Measurements from ENCODE around the gene APC. TPM values are rescaled to one million over a fixed set of nuclear protein-coding genes. Genes with fewer than 3 reads are reported as not detected.

APC gene
- total RNA-seq, 2 experiments from 2014 or later, result 18.7 to 19.0 TPM

DNA sequence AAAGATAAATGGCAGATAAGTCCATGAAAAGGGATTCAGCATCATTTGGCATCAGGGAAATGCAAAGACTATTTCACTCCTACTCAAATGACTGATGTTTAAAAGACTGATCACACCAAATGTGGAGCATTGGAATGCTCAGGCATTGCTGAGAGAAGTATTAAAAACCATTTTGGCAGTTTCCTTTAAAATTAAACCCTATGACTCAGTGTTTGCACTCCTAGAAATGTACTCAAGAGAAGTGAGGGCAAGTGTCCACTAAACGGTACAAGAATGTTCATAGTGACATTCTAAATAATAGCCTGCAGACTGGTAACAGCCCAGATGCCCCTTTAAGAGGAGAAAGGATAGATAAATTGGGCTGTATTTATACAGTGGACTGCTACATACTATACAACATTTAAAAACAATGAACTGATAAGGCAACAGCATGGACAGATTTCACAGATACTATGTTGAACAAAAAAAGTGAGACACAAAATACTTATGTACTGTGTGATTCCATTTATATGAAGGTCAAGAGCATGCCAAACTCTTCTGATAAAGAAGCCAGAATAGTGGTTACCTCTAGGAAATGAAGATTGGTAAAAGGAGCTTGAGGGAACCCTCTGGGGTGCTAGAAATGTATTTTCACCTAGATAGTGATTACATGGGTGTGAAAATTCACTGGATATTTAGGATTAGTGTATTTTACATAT lies 24.6 kb downstream of the APC start:
- DNase-seq, result no peak
- Mint-ChIP-seq H3K9me3 (no peaks in the 10 kb centered on the region), H3K4me3 (no peak overlapping the region), H3K27me3 (no peaks in the 10 kb centered on the region), H3K4me1 (ENCODE audit: low read depth) (peaks cover 2% of the 10 kb centered on the region), H3K27ac (no peak overlapping the region), H3K36me3 (ENCODE audit: low read depth) (peaks cover 2% of the 10 kb centered on the region)
- POLR2A ChIA-PET, result no interaction called here
- no peak for ATAC-seq
- intact Hi-C loops (cut with micrococcal nuclease), result no loop called here
- TF ChIP-seq, protein P1, sequence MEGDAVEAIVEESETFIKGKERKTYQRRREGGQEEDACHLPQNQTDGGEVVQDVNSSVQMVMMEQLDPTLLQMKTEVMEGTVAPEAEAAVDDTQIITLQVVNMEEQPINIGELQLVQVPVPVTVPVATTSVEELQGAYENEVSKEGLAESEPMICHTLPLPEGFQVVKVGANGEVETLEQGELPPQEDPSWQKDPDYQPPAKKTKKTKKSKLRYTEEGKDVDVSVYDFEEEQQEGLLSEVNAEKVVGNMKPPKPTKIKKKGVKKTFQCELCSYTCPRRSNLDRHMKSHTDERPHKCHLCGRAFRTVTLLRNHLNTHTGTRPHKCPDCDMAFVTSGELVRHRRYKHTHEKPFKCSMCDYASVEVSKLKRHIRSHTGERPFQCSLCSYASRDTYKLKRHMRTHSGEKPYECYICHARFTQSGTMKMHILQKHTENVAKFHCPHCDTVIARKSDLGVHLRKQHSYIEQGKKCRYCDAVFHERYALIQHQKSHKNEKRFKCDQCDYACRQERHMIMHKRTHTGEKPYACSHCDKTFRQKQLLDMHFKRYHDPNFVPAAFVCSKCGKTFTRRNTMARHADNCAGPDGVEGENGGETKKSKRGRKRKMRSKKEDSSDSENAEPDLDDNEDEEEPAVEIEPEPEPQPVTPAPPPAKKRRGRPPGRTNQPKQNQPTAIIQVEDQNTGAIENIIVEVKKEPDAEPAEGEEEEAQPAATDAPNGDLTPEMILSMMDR (IDR thresholded peaks at IDR 0.05), result no peak
- CTCF ChIA-PET, result interaction anchor here (0.7 kb wide), 1 partner anchor 211 kb away, joined by 6 read pairs; no protein-coding TSS in a partner anchor

DNA sequence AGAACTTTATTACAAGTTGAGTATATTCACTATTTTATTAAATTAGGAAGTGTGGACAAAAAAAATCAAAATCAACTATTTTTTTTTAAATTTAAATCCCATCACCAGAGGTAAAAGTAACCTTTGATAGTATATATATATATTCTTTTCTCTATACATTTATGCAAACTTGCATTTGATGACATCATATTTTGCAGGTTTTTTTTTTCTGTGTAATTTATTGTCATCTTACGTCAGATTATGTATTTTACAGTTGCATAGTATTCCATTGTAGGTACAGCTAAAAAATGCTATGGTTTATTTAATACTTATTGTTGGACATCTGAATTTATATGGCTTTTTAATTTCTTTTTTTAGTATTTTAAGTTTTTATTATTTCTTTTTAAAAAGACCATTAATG lies 25.5 kb downstream of the APC start:
- DNase-seq, result no peak
- ATAC-seq, result no peak
- CTCF ChIA-PET, result interaction anchor here (0.7 kb wide), 1 partner anchor 212 kb away, joined by 6 read pairs; no protein-coding TSS in a partner anchor
- Mint-ChIP-seq H3K4me3 (no peak overlapping the region), H3K9me3 (no peaks in the 10 kb centered on the region), H3K27ac (no peak overlapping the region), H3K4me1 (ENCODE audit: low read depth) (no peaks in the 10 kb centered on the region), H3K27me3 (no peaks in the 10 kb centered on the region), H3K36me3 (ENCODE audit: low read depth) (peaks cover 2% of the 10 kb centered on the region)
- POLR2A ChIA-PET, result no interaction called here
- intact Hi-C loops (cut with micrococcal nuclease), result no loop called here
- TF ChIP-seq, protein P1 (IDR thresholded peaks at IDR 0.05), result no peak

DNA sequence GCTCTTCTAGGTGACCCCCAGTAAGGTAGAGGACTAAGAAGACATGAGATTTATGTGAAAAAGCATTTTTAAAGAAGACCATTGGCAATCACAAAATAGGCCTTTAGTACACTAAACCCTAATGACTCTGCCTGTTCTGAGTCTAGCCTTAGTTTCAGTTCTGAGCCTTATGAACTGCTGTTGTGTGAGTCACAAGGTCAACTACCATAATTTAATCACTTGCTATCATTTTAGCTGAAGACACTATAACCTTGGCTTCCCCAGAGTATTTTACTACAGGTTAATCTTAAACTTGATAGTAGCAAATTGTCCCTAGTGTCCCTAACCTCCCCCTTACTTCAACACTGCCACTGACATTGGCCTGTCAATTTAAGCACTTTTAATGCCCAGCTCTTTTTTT lies 34.4 kb downstream of the APC start:
- DNase-seq (no peak), ATAC-seq (peak; percentile 58)
- intact Hi-C loops (cut with micrococcal nuclease), result no loop called here
- TF ChIP-seq, protein P1 (IDR thresholded peaks at IDR 0.05), result no peak
- CTCF ChIA-PET, result interaction anchor here (1.0 kb wide), 2 partner anchors 12 to 77 kb away, joined by 3 read pairs; no protein-coding TSS in a partner anchor
- H3K4me3 Mint-ChIP-seq, result no peak overlapping the region
- H3K9me3 Mint-ChIP-seq, result no peaks in the 10 kb centered on the region
- H3K27ac Mint-ChIP-seq, result no peak overlapping the region
- no peaks in the 10 kb centered on the region for H3K27me3 Mint-ChIP-seq
- POLR2A ChIA-PET, result no interaction called here
- peaks cover 3% of the 10 kb centered on the region for H3K4me1 Mint-ChIP-seq (ENCODE audit: low read depth)
- peaks cover 13% of the 10 kb centered on the region for H3K36me3 Mint-ChIP-seq (ENCODE audit: low read depth)

DNA sequence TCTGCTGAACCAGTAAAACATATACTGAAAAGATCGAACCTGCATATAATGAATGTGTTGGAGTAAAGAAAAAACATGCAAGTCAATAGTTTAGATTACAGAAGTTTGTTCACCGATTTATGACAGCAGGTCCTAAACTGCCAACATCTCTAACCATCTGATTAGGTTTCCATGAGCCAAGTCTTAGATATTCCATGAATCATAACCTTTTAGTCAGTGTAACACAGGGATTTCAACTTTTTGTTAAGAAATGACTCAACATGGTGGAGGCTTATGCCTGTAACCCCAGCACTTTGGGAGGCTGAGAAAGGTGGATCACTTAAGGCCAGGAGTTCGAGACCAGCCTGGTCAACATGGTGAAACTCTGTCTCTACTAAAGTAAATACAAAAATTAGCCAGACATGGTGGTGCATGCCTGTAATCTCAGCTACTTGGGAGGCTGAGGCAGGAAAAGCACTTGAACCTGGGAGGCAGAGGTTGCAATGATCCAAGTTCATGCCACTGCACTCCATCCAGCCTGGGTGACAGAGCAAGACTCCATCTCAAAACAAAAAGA lies 38.7 kb downstream of the APC start:
- Mint-ChIP-seq H3K27me3 (no peaks in the 10 kb centered on the region), H3K4me3 (no peak overlapping the region), H3K4me1 (ENCODE audit: low read depth) (peaks cover 3% of the 10 kb centered on the region), H3K9me3 (no peaks in the 10 kb centered on the region), H3K27ac (no peak overlapping the region), H3K36me3 (ENCODE audit: low read depth) (peaks cover 11% of the 10 kb centered on the region)
- CTCF ChIA-PET, result no interaction called here
- POLR2A ChIA-PET, result no interaction called here
- no peak for DNase-seq
- intact Hi-C loops (cut with micrococcal nuclease), result no loop called here
- TF ChIP-seq, protein P1 (IDR thresholded peaks at IDR 0.05), result no peak
- no peak for ATAC-seq

DNA sequence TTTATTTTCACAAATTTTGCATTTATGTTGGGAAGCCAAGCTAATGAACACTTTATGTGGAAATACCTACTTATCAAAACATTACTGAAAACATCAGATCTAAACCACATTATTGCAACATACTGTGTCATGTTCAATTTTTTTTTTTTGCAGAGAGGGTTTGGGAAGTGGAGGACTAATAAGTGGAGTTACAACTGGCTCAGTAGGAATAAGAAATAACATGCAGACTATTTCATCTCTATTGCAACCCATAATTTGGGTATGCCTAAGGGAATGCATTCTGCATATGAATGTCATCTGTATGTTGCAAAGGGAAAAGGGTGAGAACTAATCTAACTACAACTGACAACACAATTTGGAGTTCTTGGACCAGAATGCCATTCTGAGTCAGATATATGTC lies 41.8 kb downstream of the APC start:
- ATAC-seq (no peak), DNase-seq (no peak)
- no peak overlapping the region for H3K27ac Mint-ChIP-seq
- no peaks in the 10 kb centered on the region for H3K27me3 Mint-ChIP-seq
- no peak overlapping the region for H3K4me3 Mint-ChIP-seq
- peaks cover 11% of the 10 kb centered on the region for H3K36me3 Mint-ChIP-seq (ENCODE audit: low read depth)
- TF ChIP-seq, protein P1 (IDR thresholded peaks at IDR 0.05), result no peak
- no peaks in the 10 kb centered on the region for H3K4me1 Mint-ChIP-seq (ENCODE audit: low read depth)
- intact Hi-C loops (cut with micrococcal nuclease), result no loop called here
- ChIA-PET CTCF (interaction anchor here (0.6 to 1.7 kb wide), 3 partner anchors 69 to 253 kb away, joined by 3 to 4 read pairs (median 4); no protein-coding TSS in a partner anchor), POLR2A (interaction anchor here (0.6 kb wide), 1 partner anchor 183 kb away, joined by 3 read pairs; no protein-coding TSS in a partner anchor)
- no peaks in the 10 kb centered on the region for H3K9me3 Mint-ChIP-seq

All from activated CD8-positive, alpha-beta T cell treated with anti-CD3 and anti-CD28 coated beads for 36 hours (primary cell).